PC-9 (cell line): ENCODE results near the gene CCDC85C. TPM values are rescaled to one million over a fixed set of nuclear protein-coding genes. Genes with fewer than 3 reads are reported as not detected.

ENCODE experiments used
- BruUV-seq: library from RNA; stranded (reverse); fragments of 400-500 nt; replicated peaks from 2 replicates; lab custom pipeline; 2021; lab: Mats Ljungman, UMichigan
- CTCF ChIA-PET: fragments of 300-600 bp; sonication (Branson Sonifier 250); formaldehyde crosslinking; loops from one replicate; lab custom pipeline; 2022; ENCODE audit warnings: antibody characterized with exemption; lab: Charles Lee
- POLR2A ChIA-PET: fragments of 300-600 bp; sonication (Branson Sonifier 250); formaldehyde crosslinking; loops from one replicate; lab custom pipeline; 2022; ENCODE audit warnings: antibody characterized with exemption; ENCODE audit not compliant: unreplicated experiment; lab: Charles Lee
- DNase-seq, 2 experiments: peaks; one replicate each; pipeline versions ENCODE4 v3.0.0 to v3.0.0-alpha.2; 2015 to 2022; ENCODE audit warnings: mixed read lengths in 1 of 2
- H2AFZ ChIP-seq: fragments of 200-600 bp; sonication (generic); 2 replicates; pipeline ENCODE4 v1.8.1; 2017; ENCODE audit warnings: antibody characterized with exemption
- H3F3A ChIP-seq: fragments of 200-600 bp; sonication (generic); 2 replicates; pipeline ENCODE4 v1.8.1; 2017; ENCODE audit warnings: antibody characterized with exemption, mild to moderate bottlenecking, low read depth; ENCODE audit not compliant: insufficient read depth
- H3K27ac ChIP-seq: fragments of 200-600 bp; sonication (generic); 2 replicates; pipeline ENCODE4 v1.6.1; 2016; ENCODE audit warnings: mixed run types
- H3K27me3 ChIP-seq: fragments of 200-600 bp; sonication (generic); 2 replicates; pipeline ENCODE4 v1.6.1; 2016; ENCODE audit warnings: low read depth, mixed run types; ENCODE audit not compliant: insufficient read depth
- H3K36me3 ChIP-seq: fragments of 200-600 bp; sonication (generic); 2 replicates; pipeline ENCODE4 v1.6.1; 2016; ENCODE audit warnings: low read depth, mixed run types
- H3K4me1 ChIP-seq: fragments of 200-600 bp; sonication (generic); replicated peaks from 2 replicates; pipeline ENCODE4 v1.6.1; 2016; ENCODE audit warnings: mixed run types; ENCODE audit not compliant: insufficient read depth
- H3K4me2 ChIP-seq: fragments of 200-600 bp; sonication (generic); 2 replicates; pipeline ENCODE4 v1.6.1; 2017; ENCODE audit warnings: mixed run types
- H3K4me3 ChIP-seq: fragments of 200-600 bp; sonication (generic); 2 replicates; pipeline ENCODE4 v1.6.1; 2016; ENCODE audit warnings: mixed run types
- H3K79me2 ChIP-seq: fragments of 200-600 bp; sonication (generic); 2 replicates; pipeline ENCODE4 v1.6.1; 2017; ENCODE audit warnings: low read depth, mixed run types
- H3K9me2 ChIP-seq: fragments of 200-600 bp; sonication (generic); 2 replicates; pipeline ENCODE4 v1.8.1; 2017; ENCODE audit warnings: mild to moderate bottlenecking; ENCODE audit not compliant: insufficient read depth
- H3K9me3 ChIP-seq: fragments of 200-600 bp; sonication (generic); 2 replicates; pipeline ENCODE4 v1.8.1; 2016; ENCODE audit warnings: low read depth; ENCODE audit not compliant: insufficient read depth
- H4K20me1 ChIP-seq: fragments of 200-600 bp; sonication (generic); 2 replicates; pipeline ENCODE4 v1.8.1; 2017; ENCODE audit not compliant: insufficient read depth
- CTCF ChIP-seq: fragments of 200-600 bp; sonication (generic); conservative IDR thresholded peaks from 2 replicates; pipeline ENCODE4 v1.6.1; 2017; ENCODE audit warnings: mixed run types, antibody characterized with exemption, mild to moderate bottlenecking, moderate library complexity
- EZH2 ChIP-seq: fragments of 200-600 bp; sonication (generic); IDR thresholded peaks from 2 replicates; pipeline ENCODE4 v1.8.0; 2017; ENCODE audit warnings: antibody characterized with exemption, low read depth
- intact Hi-C: fragments of 100-400 bp; cut with micrococcal nuclease; formaldehyde crosslinking; loops from one replicate; pipeline ENCODE4 v1.10.0; 2022; ENCODE audit not compliant: unreplicated experiment
- total RNA-seq: library from RNA; stranded (reverse); gene quantifications from 2 replicates; pipeline ENCODE4 v1.2.3, GENCODE V29; 2021

The CCDC85C gene
- total RNA-seq, 1 experiment from 2014 or later: 21.2 TPM

GRCh38 chr14:99568567-99569560 lies 35.1 kb downstream of the CCDC85C start:
- Histone ChIP-seq H4K20me1 (no peaks in the 10 kb centered on the region), H3K27ac (no peak overlapping the region), H3K4me2 (no peak overlapping the region), H3K27me3 (no peaks in the 10 kb centered on the region), H3K4me3 (no peak overlapping the region), H3K36me3 (no peaks in the 10 kb centered on the region), H2AFZ (no peak overlapping the region), H3K9me2 (no peaks in the 10 kb centered on the region), H3K9me3 (no peaks in the 10 kb centered on the region), H3F3A (no peaks in the 10 kb centered on the region; the same call in 1 of the 2 replicates), H3K4me1 (peaks cover 26% of the 10 kb centered on the region), H3K79me2 (peaks cover 3% of the 10 kb centered on the region; the same call in 1 of the 2 replicates)
- BruUV-seq: no TSS peak
- TF ChIP-seq CTCF: no peak
- TF ChIP-seq EZH2: no peak
- POLR2A ChIA-PET: no interaction called here
- intact Hi-C loops: no loop called here
- CTCF ChIA-PET: no interaction called here
- no peak for DNase-seq

GRCh38 chr14:99566390-99567354 lies 37.3 kb downstream of the CCDC85C start:
- H2AFZ ChIP-seq: no peak overlapping the region
- no peaks in the 10 kb centered on the region for H3K36me3 ChIP-seq
- H4K20me1 ChIP-seq: no peaks in the 10 kb centered on the region
- no peaks in the 10 kb centered on the region for H3F3A ChIP-seq
- no peak for DNase-seq
- intact Hi-C loops: no loop called here
- H3K9me3 ChIP-seq: no peaks in the 10 kb centered on the region
- H3K4me2 ChIP-seq: no peak overlapping the region
- TF ChIP-seq CTCF (no peak), EZH2 (no peak)
- H3K4me3 ChIP-seq: no peak overlapping the region
- CTCF ChIA-PET: no interaction called here
- no peak overlapping the region for H3K27ac ChIP-seq
- BruUV-seq: no TSS peak
- no peaks in the 10 kb centered on the region for H3K9me2 ChIP-seq
- POLR2A ChIA-PET: no interaction called here
- H3K4me1 ChIP-seq: peaks cover 32% of the 10 kb centered on the region
- H3K79me2 ChIP-seq: 0 out of 2 replicates have a peak, but pooled peaks cover 3% of the 10 kb centered on the region
- no peaks in the 10 kb centered on the region for H3K27me3 ChIP-seq

- Histone ChIP-seq H3K27ac (no peak overlapping the region), H3K36me3 (no peaks in the 10 kb centered on the region), H3K9me3 (no peaks in the 10 kb centered on the region), H3F3A (no peaks in the 10 kb centered on the region), H3K9me2 (no peaks in the 10 kb centered on the region), H3K4me2 (no peak overlapping the region), H3K4me1 (peaks cover 38% of the 10 kb centered on the region), H4K20me1 (no peaks in the 10 kb centered on the region), H2AFZ (no peak overlapping the region), H3K27me3 (no peaks in the 10 kb centered on the region), H3K79me2 (0 out of 2 replicates have a peak, but pooled peaks cover 3% of the 10 kb centered on the region), H3K4me3 (no peak overlapping the region)
- ChIA-PET POLR2A (no interaction called here), CTCF (no interaction called here)
- intact Hi-C loops: no loop called here
- DNase-seq: peak; percentile 51 to 63
- BruUV-seq: no TSS peak
- TF ChIP-seq CTCF (no peak), EZH2 (no peak)
Measured at GRCh38 chr14:99566009-99566389, 38.0 kb downstream of the CCDC85C start.
